HG03095 (cell line): ENCODE results near the gene PPP5C.
"Not testable (repeated sequence)": the region's sequence is repeated elsewhere in the genome, so short reads cannot be mapped to it uniquely, and the experiment has no call there.

Experiments used
- ATAC-seq: cut with Tn5 transposase; IDR thresholded peaks from one replicate; pipeline ENCODE4 v1.9.1; 2021; ENCODE audit warnings: moderate library complexity; ENCODE audit not compliant: unreplicated experiment

PPP5C gene

DNA sequence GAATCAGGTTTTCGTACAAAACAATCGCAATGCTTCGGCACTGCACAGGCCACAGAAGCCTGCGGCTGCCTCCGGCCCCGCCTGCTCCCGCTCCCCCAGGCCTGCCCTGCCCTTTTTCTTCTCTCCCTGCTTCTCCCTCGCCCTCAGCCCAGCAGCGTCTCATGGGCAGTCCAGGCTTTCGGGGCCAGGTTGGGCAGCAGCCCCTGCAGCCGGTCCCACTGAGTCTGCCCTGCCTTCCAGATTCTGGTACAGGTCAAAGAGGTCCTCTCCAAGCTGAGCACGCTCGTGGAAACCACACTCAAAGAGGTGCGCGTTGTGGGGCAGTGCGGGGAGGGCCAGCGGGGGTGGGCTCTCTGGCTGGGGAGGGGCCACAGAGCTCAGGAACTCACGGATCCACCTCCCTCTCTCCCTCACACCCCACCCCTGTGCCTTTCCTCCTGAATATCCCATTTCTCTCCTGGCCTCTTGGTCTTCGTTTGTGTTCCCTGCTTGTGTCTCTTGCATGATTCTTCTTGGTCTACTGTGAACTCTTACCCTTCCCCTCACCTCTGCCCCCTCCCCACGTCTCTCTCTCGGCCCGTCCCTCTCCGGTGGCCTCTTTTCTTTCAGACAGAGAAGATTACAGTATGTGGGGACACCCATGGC lies 36.4 kb downstream of the PPP5C start:
- ATAC-seq: no peak

- ATAC-seq: no peak
These were observed 37.0 kb downstream of the PPP5C start for GRCh38 chr19:46383846-46384245.

DNA sequence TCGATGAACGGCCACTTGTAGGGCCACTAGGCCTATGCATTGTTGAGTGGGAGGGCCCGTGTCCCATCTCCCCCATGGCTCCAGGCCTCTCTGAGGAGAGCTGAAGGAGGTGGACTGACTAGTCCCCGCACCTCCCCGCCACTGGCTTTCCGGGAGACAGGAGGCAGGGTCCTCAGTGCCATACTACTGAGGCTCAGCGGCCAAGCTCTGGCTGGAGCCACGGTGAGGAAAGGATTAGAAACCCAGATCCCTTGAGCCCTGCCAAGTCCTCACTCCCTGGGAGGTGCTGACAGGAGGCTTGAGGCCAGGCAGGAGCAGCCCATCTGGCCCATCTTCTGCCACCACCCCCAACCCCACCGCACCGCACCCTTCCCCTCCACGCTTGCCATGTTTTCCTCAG lies 37.5 kb downstream of the PPP5C start:
- ATAC-seq: no peak

GRCh38 chr19:46385636-46386035 lies 38.7 kb downstream of the PPP5C start:
- ATAC-seq: no peak

GRCh38 chr19:46386151-46386550 lies 39.3 kb downstream of the PPP5C start:
- no peak for ATAC-seq

DNA sequence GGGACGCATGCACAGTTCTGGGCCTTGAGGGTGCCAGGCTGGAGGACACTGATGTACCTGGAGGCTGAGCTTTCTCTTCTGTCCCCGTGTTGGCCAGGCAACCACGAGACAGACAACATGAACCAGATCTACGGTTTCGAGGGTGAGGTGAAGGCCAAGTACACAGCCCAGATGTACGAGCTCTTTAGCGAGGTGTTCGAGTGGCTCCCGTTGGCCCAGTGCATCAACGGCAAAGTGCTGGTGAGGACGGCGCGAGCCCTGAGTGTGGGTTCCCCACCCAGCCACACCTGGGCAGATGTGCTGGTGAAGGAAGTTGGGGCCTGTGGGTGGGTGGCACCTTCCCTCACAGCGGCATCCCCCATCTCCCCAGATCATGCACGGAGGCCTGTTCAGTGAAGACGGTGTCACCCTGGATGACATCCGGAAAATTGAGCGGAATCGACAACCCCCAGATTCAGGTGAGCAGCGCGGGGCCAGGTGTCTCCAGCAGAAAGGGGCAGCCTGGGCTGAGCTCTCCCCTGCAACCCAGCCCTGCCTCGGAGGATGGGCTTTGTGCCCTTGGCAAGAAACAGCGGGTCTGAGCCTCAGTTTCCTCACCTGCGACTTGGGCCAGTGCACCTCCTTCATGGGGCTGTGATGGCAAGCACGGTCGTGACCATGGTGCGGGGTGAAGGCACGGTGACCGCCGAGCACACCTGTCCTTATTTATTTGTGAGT lies 40.3 kb downstream of the PPP5C start:
- no peak for ATAC-seq

- ATAC-seq: no peak
These were observed 40.8 kb downstream of the PPP5C start for GRCh38 chr19:46387713-46388130.

DNA sequence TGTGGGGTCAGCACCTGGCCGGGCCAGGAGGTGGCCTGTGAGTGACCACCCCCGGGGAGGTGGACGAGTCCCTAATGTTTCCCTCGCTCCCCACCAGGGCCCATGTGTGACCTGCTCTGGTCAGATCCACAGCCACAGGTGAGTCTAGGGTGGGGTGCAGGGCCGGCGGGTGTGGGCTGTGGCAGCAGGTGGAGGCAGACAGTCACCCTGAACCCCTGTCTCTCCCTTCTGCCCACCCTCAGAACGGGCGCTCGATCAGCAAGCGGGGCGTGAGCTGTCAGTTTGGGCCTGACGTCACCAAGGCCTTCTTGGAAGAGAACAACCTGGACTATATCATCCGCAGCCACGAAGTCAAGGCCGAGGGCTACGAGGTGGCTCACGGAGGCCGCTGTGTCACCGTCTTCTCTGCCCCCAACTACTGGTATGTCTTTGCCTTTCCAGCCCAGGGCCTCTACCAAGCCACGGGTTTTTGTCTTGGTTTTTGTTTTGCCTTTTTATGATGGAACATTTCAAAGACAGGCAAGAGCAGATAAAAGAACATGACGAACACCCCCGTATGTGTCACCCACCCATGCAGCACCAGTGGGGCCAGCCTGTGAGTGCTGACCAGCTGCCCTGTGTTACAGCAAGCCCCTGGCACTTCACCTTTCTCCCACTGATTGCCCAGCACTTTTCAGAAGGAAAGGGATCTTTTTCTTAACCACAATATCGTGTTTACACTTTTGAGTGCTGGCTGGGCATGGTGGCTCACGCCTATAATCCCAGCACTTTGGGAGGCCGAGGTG lies 41.6 kb downstream of the PPP5C start:
- ATAC-seq: no peak

DNA sequence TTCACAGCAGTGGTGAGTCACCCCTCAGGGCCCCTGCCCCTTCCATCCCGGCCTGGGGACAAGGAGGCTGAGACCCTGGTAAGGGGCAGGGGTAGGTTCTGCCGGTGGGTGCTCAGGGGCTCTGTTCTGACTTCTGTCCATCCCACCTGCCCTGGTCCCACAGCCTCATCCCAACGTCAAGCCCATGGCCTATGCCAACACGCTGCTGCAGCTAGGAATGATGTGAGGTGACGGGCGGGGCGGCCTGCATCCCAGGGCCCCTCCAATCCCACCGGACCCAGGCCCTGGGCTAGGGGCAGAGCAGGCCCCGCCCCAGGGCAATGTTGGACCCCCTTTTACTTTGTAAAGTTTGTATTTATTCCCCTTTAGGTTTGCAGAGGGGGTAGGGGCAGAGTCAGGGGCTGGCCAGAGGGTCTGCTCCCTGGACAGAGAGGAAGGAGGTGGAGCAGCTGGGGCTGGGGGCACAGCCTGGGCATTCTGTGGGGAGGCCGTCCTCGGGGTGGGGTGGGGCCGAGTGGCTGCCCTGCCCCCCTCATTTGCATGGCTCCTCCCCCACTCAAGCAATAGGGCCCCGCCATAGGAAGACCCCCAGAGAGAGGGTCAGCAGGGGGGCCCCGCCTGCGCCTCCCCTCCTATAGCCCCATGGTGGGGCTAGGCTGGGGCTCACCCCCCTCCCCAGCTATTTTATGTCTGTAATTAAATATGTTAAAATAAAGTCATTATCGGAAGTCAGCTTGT lies 43.4 kb downstream of the PPP5C start:
- ATAC-seq: no peak

- ATAC-seq: no peak
These were observed 44.0 kb downstream of the PPP5C start for GRCh38 chr19:46390866-46391265.

GRCh38 chr19:46391296-46392251 lies 44.7 kb downstream of the PPP5C start:
- ATAC-seq: no peak

GRCh38 chr19:46392252-46392801 lies 45.4 kb downstream of the PPP5C start:
- ATAC-seq: no peak

DNA sequence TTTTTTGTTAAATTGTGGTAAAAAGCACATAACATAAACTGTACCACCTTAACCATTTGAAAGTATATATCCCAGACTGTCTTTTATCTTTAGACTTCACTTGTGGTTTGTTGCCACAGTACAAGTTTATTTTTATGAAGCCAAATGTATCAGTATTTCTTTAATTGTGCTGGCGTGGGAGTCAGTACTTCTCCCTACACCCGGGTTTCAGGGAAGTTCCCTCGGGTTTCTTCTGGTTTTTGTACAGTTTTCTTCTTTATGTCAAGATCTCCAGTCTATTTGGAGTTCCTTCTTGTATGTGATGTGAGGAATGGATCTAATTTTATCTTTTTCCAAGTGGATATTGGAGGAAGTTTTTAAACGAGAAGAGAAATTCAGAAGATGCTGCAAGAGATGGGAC lies 46.0 kb downstream of the PPP5C start:
- no peak for ATAC-seq

DNA sequence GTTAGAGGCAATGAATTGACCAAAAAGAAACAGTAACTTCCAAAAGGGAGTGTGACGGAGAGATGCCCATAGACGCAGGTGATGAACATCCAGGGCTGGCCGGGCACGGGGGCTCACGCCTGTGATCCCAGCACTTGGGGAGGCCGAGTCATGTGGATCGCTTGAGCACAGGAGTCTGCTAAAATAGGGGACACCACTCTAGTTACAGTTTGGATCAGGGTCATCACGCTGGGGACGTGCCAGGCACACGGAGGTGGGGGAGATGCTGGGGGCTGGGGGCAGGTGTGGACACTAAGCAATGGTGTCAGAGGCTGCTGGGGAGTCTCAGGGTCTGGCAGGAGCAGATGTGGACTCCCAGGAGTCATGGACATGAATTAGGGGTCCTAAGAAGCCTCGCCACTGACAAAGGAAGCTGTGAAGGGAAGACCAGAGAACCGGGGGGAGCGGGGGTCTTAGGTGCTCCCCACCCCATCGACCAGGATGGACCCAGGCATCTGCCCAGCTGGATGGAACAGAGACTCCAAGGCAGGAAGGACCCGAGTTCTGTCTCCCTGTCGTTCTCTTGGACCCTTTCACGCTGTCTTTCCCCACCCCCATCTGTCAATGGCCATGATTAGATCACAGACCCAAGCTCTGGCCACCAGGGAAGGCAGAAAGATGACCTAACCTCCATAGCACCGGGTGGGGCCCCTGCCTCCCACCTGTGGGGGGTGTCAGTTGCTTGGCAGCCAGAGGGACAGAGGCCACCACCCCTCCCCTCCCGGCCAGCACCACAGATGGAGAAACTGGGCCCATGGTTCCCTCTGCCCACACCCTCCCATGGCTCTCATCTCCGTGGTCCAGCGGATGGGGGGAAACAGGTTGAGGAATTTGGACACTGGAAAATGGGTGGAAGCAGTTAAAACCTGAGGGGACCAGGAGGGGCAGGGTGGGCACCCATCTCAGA lies 46.8 kb downstream of the PPP5C start:
- no peak for ATAC-seq

GRCh38 chr19:46394402-46394797 lies 47.5 kb downstream of the PPP5C start:
- no peak for ATAC-seq

- not testable (repeated sequence) for ATAC-seq
These were observed 51.1 kb downstream of the PPP5C start for GRCh38 chr19:46397801-46398479.

DNA sequence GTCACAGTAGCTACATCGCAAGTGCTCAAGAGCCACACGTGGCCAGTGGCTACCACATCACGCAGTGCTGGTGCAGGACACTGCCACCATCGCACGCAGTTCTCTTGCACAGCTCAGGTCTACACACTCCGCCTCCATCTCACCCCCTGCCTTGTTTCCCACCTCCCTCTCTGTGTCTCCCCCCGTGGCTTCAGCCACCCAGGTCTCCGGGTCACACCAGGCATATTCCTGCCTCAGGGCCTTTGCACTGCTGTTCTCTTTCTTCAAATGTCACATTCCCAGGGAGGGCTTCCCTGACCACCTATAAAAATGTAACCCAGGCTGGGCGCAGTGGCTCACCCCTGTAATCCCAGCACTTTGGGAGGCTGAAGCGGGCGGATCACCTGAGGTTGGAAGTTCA lies 55.8 kb downstream of the PPP5C start:
- no peak for ATAC-seq

GRCh38 chr19:46404055-46404752 lies 57.3 kb downstream of the PPP5C start:
- no peak for ATAC-seq
